ENCODE measurements around the gene CEP350. TPM values are rescaled to one million over a fixed set of nuclear protein-coding genes. Genes with fewer than 3 reads are reported as not detected.

The CEP350 gene
- total RNA-seq, 2 experiments from 2014 or later, result 34.4 to 37.6 TPM

GRCh38 chr1:180042988-180043622, 88.5 kb downstream of the CEP350 start:
- Mint-ChIP-seq H3K4me1 (peaks cover 7% of the 10 kb centered on the region), H3K36me3 (peaks cover 17% of the 10 kb centered on the region), H3K27ac (no peak overlapping the region), H3K9me3 (no peaks in the 10 kb centered on the region), H3K27me3 (no peaks in the 10 kb centered on the region), H3K4me3 (no peak overlapping the region)
- DNase-seq, result no peak

DNA sequence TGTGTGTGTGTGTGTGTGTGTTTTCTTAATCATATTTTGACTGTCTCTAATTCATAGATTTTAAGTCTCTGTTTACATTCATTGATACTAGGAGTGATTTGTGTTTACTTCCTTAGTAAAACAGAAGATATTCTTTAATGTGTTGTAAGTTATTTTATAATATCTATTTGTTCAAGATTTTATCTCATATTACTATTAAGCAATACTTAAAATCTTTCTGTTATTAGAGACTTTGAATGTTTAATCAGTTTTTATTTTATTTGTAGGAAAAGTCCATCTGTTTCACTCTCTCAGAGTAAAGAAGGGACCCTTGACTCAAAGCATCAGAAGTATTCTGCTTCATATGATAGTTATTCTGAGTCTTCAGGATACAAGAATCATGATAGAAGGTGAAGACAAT, 89.2 kb downstream of the CEP350 start:
- peaks cover 12% of the 10 kb centered on the region for H3K4me1 Mint-ChIP-seq
- no peaks in the 10 kb centered on the region for H3K9me3 Mint-ChIP-seq
- H3K27me3 Mint-ChIP-seq, result no peaks in the 10 kb centered on the region
- no peak for DNase-seq
- H3K36me3 Mint-ChIP-seq, result peaks cover 16% of the 10 kb centered on the region
- H3K4me3 Mint-ChIP-seq, result no peak overlapping the region
- no peak overlapping the region for H3K27ac Mint-ChIP-seq

DNA sequence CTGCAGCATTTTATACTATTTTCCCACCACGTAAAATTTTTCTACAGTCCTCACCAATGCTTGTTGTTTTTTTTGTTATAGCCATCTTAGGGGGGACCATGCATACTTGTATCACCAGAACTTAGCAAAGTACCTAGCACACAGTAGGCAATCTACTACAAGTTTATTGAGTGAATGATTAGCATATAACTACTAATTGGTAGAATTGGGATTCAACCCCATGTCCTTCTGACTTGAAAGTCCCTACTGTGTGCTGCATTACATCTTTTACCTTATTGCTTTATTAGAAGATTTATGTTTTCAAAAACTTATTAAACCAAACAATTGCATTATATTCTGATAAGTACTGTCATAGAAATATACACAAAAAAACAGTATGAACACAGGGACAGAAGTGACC, 92.1 kb downstream of the CEP350 start:
- no peak for DNase-seq
- Mint-ChIP-seq H3K27me3 (no peaks in the 10 kb centered on the region), H3K27ac (no peak overlapping the region), H3K4me3 (no peak overlapping the region), H3K36me3 (peaks cover 23% of the 10 kb centered on the region), H3K9me3 (no peaks in the 10 kb centered on the region), H3K4me1 (peaks cover 10% of the 10 kb centered on the region)

DNA sequence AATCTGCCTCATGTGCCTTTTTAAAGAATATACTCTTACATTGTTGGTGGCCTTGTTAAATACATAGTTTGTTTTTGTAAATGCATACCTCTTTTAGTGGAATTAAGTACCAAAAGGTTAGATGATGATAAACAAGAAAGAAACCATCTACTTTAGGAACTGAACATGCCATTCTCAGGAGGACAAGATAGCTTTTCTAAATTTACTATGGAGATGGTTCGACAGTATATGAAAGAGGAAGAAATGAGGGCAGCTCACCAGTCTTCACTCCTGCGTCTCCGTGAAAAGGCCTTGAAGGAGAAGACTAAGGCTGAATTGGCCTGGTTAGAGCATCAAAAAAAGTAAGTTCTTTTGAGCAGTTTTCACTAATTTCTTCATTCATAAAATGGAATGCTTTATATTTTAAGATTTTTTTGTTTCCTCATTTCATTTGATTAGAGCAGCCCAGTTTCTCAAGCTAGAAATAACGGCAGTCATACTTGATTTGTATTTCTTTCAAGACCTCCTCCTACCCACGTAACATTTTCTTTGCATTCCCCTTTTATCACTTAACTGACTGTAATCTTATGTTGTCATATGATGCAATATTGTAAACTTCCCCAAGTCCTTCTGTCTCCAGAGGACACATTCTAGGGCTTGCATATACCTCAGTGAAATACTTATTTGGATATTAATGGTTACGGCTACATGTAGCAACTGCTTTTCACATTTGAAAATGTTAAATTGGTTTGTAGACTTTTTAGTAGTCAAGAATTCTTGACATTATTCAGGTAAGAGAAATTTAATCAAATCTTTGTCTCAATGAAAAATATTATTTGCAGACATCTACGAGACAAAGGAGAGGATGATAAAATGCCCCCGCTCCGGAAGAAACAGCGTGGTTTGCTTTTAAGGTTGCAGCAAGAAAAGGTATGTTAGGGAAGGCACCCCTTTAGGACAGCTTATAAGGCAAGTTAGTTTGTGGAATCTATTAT, 99.3 kb downstream of the CEP350 start:
- no peak for DNase-seq
- no peak overlapping the region for H3K4me3 Mint-ChIP-seq
- no peaks in the 10 kb centered on the region for H3K4me1 Mint-ChIP-seq
- H3K27ac Mint-ChIP-seq, result no peak overlapping the region
- no peaks in the 10 kb centered on the region for H3K27me3 Mint-ChIP-seq
- no peaks in the 10 kb centered on the region for H3K9me3 Mint-ChIP-seq
- H3K36me3 Mint-ChIP-seq, result peaks cover 16% of the 10 kb centered on the region

- H3K36me3 Mint-ChIP-seq, result peaks cover 8% of the 10 kb centered on the region
- H3K9me3 Mint-ChIP-seq, result no peaks in the 10 kb centered on the region
- no peak overlapping the region for H3K27ac Mint-ChIP-seq
- no peaks in the 10 kb centered on the region for H3K4me1 Mint-ChIP-seq
- H3K27me3 Mint-ChIP-seq, result no peaks in the 10 kb centered on the region
- no peak overlapping the region for H3K4me3 Mint-ChIP-seq
- no peak for DNase-seq
These were observed 103.3 kb downstream of the CEP350 start for GRCh38 chr1:180057883-180058396.

DNA sequence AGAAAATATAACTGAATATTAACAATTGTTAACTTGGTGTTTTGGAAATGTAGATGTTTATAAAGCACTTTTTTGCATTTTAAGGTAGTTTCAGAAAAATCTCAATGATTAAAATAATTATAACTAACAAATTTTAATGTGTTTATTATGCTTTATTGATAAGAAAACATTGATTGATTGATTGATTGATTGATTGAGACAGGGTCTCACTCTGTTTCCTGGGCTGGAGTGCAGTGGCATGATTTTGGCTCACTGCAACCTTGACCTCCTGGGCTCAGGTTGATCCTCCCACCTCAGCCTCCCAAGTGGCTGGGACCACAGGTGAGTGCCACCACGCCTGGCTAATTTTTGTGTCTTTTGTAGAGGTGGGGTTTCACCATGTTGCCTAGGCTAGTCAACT, 106.4 kb downstream of the CEP350 start:
- no peak for DNase-seq
- Mint-ChIP-seq H3K4me1 (no peaks in the 10 kb centered on the region), H3K4me3 (no peak overlapping the region), H3K27ac (no peak overlapping the region), H3K27me3 (no peaks in the 10 kb centered on the region), H3K9me3 (no peaks in the 10 kb centered on the region), H3K36me3 (peaks cover 13% of the 10 kb centered on the region)

- H3K9me3 Mint-ChIP-seq, result no peaks in the 10 kb centered on the region
- peaks cover 10% of the 10 kb centered on the region for H3K36me3 Mint-ChIP-seq
- H3K27me3 Mint-ChIP-seq, result no peaks in the 10 kb centered on the region
- no peak for DNase-seq
- H3K4me1 Mint-ChIP-seq, result no peaks in the 10 kb centered on the region
- H3K4me3 Mint-ChIP-seq, result no peak overlapping the region
- H3K27ac Mint-ChIP-seq, result no peak overlapping the region
These were observed 107.9 kb downstream of the CEP350 start for GRCh38 chr1:180062452-180062971.

- Mint-ChIP-seq H3K9me3 (no peaks in the 10 kb centered on the region), H3K4me3 (no peak overlapping the region), H3K36me3 (peaks cover 9% of the 10 kb centered on the region)
These were observed 110.8 kb downstream of the CEP350 start for GRCh38 chr1:180065408-180065807.

DNA sequence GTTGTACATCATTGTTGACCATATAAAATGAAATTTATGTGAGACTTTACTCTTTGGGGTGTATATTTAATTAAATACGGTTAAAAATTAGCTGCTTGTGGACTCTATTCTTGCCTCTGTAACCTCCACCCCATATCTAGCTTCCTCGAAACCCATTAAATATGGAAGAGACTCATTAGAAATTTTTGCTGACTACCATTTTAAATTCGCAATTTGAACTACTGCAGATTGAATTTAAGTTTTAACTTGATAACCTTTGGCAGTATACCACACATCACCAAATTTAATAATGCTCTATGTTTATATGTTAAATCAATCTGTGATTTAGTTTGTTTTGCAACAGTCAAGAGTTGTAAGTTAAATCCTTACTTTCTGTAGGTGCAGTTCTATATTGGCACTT, 111.5 kb downstream of the CEP350 start:
- Mint-ChIP-seq H3K4me3 (no peak overlapping the region), H3K27ac (no peak overlapping the region), H3K36me3 (peaks cover 9% of the 10 kb centered on the region), H3K4me1 (no peaks in the 10 kb centered on the region), H3K9me3 (no peaks in the 10 kb centered on the region), H3K27me3 (no peaks in the 10 kb centered on the region)
- no peak for DNase-seq

More at GRCh38 chr1:180065408-180065807, 110.8 kb downstream of the CEP350 start:
- H3K27ac Mint-ChIP-seq, result no peak overlapping the region
- no peaks in the 10 kb centered on the region for H3K4me1 Mint-ChIP-seq
- H3K27me3 Mint-ChIP-seq, result no peaks in the 10 kb centered on the region
- no peak for DNase-seq

- Mint-ChIP-seq H3K27me3 (no peaks in the 10 kb centered on the region), H3K9me3 (no peaks in the 10 kb centered on the region), H3K4me3 (no peak overlapping the region), H3K27ac (no peak overlapping the region), H3K4me1 (no peaks in the 10 kb centered on the region), H3K36me3 (peaks cover 6% of the 10 kb centered on the region)
- no peak for DNase-seq
These were observed 115.7 kb downstream of the CEP350 start for GRCh38 chr1:180070286-180070685.

- no peak for DNase-seq
- Mint-ChIP-seq H3K36me3 (peaks cover 6% of the 10 kb centered on the region), H3K27ac (no peak overlapping the region), H3K27me3 (no peaks in the 10 kb centered on the region), H3K4me3 (no peak overlapping the region), H3K4me1 (no peaks in the 10 kb centered on the region), H3K9me3 (no peaks in the 10 kb centered on the region)
These were observed 117.1 kb downstream of the CEP350 start for GRCh38 chr1:180071759-180072158.

GRCh38 chr1:180080439-180080838, 125.8 kb downstream of the CEP350 start:
- H3K4me3 Mint-ChIP-seq, result no peak overlapping the region
- peaks cover 3% of the 10 kb centered on the region for H3K36me3 Mint-ChIP-seq
- no peaks in the 10 kb centered on the region for H3K4me1 Mint-ChIP-seq
- H3K27me3 Mint-ChIP-seq, result no peaks in the 10 kb centered on the region
- no peak overlapping the region for H3K27ac Mint-ChIP-seq
- no peak for DNase-seq
- no peaks in the 10 kb centered on the region for H3K9me3 Mint-ChIP-seq

- H3K27ac Mint-ChIP-seq, result no peak overlapping the region
- no peaks in the 10 kb centered on the region for H3K27me3 Mint-ChIP-seq
- no peaks in the 10 kb centered on the region for H3K9me3 Mint-ChIP-seq
- DNase-seq, result no peak
- peaks cover 3% of the 10 kb centered on the region for H3K36me3 Mint-ChIP-seq
- no peak overlapping the region for H3K4me3 Mint-ChIP-seq
- no peaks in the 10 kb centered on the region for H3K4me1 Mint-ChIP-seq
These were observed 126.9 kb downstream of the CEP350 start for GRCh38 chr1:180081474-180081873.

DNA sequence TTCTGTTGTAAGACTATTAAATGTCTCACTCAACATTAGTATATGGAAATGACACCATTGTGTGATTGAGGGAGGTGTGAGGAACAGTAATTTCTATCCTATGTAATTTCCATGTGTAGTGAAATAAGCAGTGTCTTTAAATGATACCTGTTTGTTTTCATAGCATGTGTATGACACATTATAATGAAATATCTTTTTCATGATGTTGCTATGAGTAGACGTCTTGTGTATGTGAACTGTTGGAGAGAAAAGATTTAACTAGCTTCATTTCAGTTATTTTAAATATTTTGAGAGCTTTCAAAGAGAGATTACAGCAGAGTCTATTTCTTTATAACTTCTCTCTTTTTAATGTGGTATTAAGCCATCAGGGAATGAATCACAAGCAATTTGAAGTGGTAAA, 128.6 kb downstream of the CEP350 start:
- Mint-ChIP-seq H3K27ac (no peak overlapping the region), H3K27me3 (no peaks in the 10 kb centered on the region), H3K36me3 (peaks cover 3% of the 10 kb centered on the region), H3K4me1 (no peaks in the 10 kb centered on the region), H3K4me3 (no peak overlapping the region), H3K9me3 (no peaks in the 10 kb centered on the region)
- DNase-seq, result no peak

- Mint-ChIP-seq H3K27me3 (no peaks in the 10 kb centered on the region), H3K27ac (no peak overlapping the region), H3K4me1 (no peaks in the 10 kb centered on the region), H3K36me3 (peaks cover 6% of the 10 kb centered on the region), H3K4me3 (no peak overlapping the region), H3K9me3 (no peaks in the 10 kb centered on the region)
- no peak for DNase-seq
These were observed 130.3 kb downstream of the CEP350 start for GRCh38 chr1:180084867-180085266.
